Upper lobe of left lung (tissue), 6 donors: ENCODE data around the gene KAZN. TPM values are rescaled to one million over a fixed set of nuclear protein-coding genes. Genes with fewer than 3 reads are reported as not detected.

Experiments
- ATAC-seq, 2 donors: fragments of 200-7000 bp; cut with Tn5 transposase; one replicate each; pipeline ENCODE4 v1.9.1; 2022; ENCODE audit warnings: mild to moderate bottlenecking in 2 of 2, moderate library complexity in 2 of 2; ENCODE audit not compliant: low FRiP score in 2 of 2
- DNase-seq, 2 donors: peaks; one replicate each; pipeline ENCODE4 v3.0.0-alpha.2; 2019 to 2020
- H3K27ac ChIP-seq, 4 donors: fragments of 200-600 bp; sonication (generic); one replicate each; pipeline ENCODE4 v1.5.1; 2016 to 2019
- H3K27me3 ChIP-seq, 4 donors: fragments of 200-600 bp; sonication (generic); one replicate each; pipeline ENCODE4 v1.5.1; 2017 to 2019
- H3K36me3 ChIP-seq, 4 donors: fragments of 200-600 bp; sonication (generic); one replicate each; pipeline ENCODE4 v1.5.1; 2016 to 2019
- H3K4me1 ChIP-seq, 4 donors: fragments of 200-600 bp; sonication (generic); one replicate each; pipeline ENCODE4 v1.5.1; 2018 to 2019
- H3K4me3 ChIP-seq, 4 donors: fragments of 200-600 bp; sonication (generic); one replicate each; pipeline ENCODE4 v1.5.1; 2017 to 2019; ENCODE audit warnings: mild to moderate bottlenecking in 2 of 4, moderate library complexity in 1 of 4
- H3K9me3 ChIP-seq, 4 donors: fragments of 200-600 bp; sonication (generic); one replicate each; pipeline ENCODE4 v1.5.1; 2018 to 2019
- CTCF ChIP-seq, 6 experiments: fragments of 450-650 bp in 4 of 6; fragments of 200-600 bp in 2 of 6; sonication (generic) in 2 of 6; IDR thresholded peaks; one replicate each; pipeline ENCODE4 v1.5.1; 2016 to 2019; ENCODE audit warnings: antibody characterized with exemption in 6 of 6
- EP300 ChIP-seq, 4 donors: sonication (generic); formaldehyde crosslinking; IDR thresholded peaks; one replicate each; pipeline ENCODE4 v1.5.1; 2017; ENCODE audit warnings: antibody characterized with exemption in 4 of 4, control low read depth in 2 of 4
- POLR2A ChIP-seq, 4 donors: fragments of 450-650 bp; IDR thresholded peaks; one replicate each; pipeline ENCODE4 v1.5.1; 2016 to 2017; ENCODE audit warnings: antibody characterized with exemption in 4 of 4, mild to moderate bottlenecking in 2 of 4
- POLR2AphosphoS5 ChIP-seq, 2 donors: sonication (generic); formaldehyde crosslinking; IDR thresholded peaks; one replicate each; pipeline ENCODE4 v1.5.1; 2017; ENCODE audit warnings: antibody characterized with exemption in 2 of 2
- WGBS, 2 donors: methylation state at CpG; one replicate each; pipeline ENCODE4 v1.1.5; 2017 to 2018; 5-methylcytosine and 5-hydroxymethylcytosine counted together
- total RNA-seq, 6 donors: library from RNA; depleted of rRNA in 4 of 6; stranded (reverse); fragments of >200 nt in 4 of 6; gene quantifications; one replicate each; pipeline versions ENCODE4 v1.1.0 to v1.2.1, GENCODE V29; 2016 to 2021
- donor health status: DM: no; HTN: no; CAD: no; lungs with moderate emphysema.
- donor health status: DM: no; HTN: yes; CAD: no; lungs with severe emphysema.

Gene KAZN
- total RNA-seq, 6 donors from 2014 or later = 11.5 to 30.0 (median 17.6) TPM

DNA sequence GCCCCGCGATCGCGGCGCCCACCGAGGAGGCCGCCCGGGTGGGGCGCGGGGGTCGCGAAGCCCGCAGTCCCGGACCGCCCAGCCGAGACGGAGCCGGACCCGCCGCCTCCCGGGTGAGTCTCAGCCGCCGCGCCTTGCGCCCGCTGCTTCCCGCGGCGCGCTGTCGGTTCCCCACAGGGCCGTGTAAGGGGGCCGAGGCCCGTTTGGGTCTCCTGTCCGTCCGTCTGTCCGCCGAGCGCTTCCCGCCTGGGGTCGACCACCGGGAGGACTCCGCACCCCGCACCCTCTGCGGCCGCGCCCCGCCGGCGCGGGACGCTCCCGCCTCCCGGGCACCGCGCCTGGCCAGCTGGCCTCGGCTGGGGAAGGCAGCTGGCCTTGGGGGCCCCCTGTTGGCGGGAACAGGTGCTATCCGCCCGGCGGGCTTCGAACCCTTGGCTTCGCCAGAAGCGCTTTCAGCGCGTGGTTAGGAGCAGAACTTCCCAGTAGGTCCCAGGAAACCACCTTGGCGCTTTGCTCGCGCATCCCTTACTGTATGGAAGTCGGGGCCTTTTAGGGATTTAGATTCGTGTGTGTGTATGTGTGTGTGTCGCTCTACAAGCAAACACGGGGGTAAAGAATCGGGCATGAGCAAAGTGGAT lies 555.5 kb downstream of the KAZN start:
- Histone ChIP-seq H3K27ac (peak overlapping the region; percentile 88 to 93 (median 90)), H3K36me3 (no peaks in the 10 kb centered on the region), H3K4me1 (peaks cover 17 to 54% (median 46%) of the 10 kb centered on the region in 4 donors), H3K4me3 (peak overlapping the region; percentile 36 to 92 (median 70)), H3K27me3 (peaks cover 0 to 4% (median 2%) of the 10 kb centered on the region in 4 donors), H3K9me3 (no peaks in the 10 kb centered on the region)
- TF ChIP-seq EP300 (IDR thresholded peaks at IDR 0.05) = no peak
- peak in 2 of 4 donors; percentile 2 to 55 for TF ChIP-seq POLR2A (IDR thresholded peaks at IDR 0.05)
- peak; percentile 67 to 78 (median 74) for TF ChIP-seq CTCF (IDR thresholded peaks at IDR 0.05)
- ATAC-seq (peak; percentile 48 to 76), DNase-seq (peak; percentile 48 to 93)
- 1% methylated on average over 34 of the region's 74 CpGs; no CpG with 5 or more reads in 1 of the 2 donors for WGBS, 2 donors

GRCh38 chr1:15154480-15155036 lies 556.1 kb downstream of the KAZN start:
- 0 to 10% methylated on average over 1 to 36 of the region's 37 CpGs for WGBS, 2 donors
- H3K27ac ChIP-seq = peak overlapping the region; percentile 88 to 93 (median 90)
- H3K4me3 ChIP-seq = peak overlapping the region; percentile 11 to 92 (median 70)
- no peaks in the 10 kb centered on the region for H3K9me3 ChIP-seq
- peaks cover 17 to 54% (median 49%) of the 10 kb centered on the region in 4 donors for H3K4me1 ChIP-seq
- peaks cover 0 to 4% (median 2%) of the 10 kb centered on the region in 4 donors for H3K27me3 ChIP-seq
- DNase-seq (peak; percentile 37 to 85), ATAC-seq (peak in 1 of 2 donors; percentile 3)
- TF ChIP-seq EP300 (IDR thresholded peaks at IDR 0.05) (no peak), CTCF (IDR thresholded peaks at IDR 0.05) (no peak), POLR2AphosphoS5 (IDR thresholded peaks at IDR 0.05) (peak in 1 of 2 donors; percentile 35), POLR2A (IDR thresholded peaks at IDR 0.05) (no peak)
- H3K36me3 ChIP-seq = no peaks in the 10 kb centered on the region

GRCh38 chr1:15155191-15155590 lies 556.7 kb downstream of the KAZN start:
- DNase-seq (no peak), ATAC-seq (no peak)
- peak overlapping the region; percentile 88 to 93 (median 90) for H3K27ac ChIP-seq
- TF ChIP-seq CTCF (IDR thresholded peaks at IDR 0.05) (no peak), POLR2A (IDR thresholded peaks at IDR 0.05) (no peak)
- peaks cover 0 to 4% (median 2%) of the 10 kb centered on the region in 4 donors for H3K27me3 ChIP-seq
- peak overlapping the region in 3 of 4 donors; percentile 58 to 92 (median 81) for H3K4me3 ChIP-seq
- no peaks in the 10 kb centered on the region for H3K9me3 ChIP-seq
- 78 to 84% methylated on average over 5 of the region's 5 CpGs for WGBS, 2 donors
- peaks cover 20 to 55% (median 52%) of the 10 kb centered on the region in 4 donors for H3K4me1 ChIP-seq
- no peaks in the 10 kb centered on the region for H3K36me3 ChIP-seq

DNA sequence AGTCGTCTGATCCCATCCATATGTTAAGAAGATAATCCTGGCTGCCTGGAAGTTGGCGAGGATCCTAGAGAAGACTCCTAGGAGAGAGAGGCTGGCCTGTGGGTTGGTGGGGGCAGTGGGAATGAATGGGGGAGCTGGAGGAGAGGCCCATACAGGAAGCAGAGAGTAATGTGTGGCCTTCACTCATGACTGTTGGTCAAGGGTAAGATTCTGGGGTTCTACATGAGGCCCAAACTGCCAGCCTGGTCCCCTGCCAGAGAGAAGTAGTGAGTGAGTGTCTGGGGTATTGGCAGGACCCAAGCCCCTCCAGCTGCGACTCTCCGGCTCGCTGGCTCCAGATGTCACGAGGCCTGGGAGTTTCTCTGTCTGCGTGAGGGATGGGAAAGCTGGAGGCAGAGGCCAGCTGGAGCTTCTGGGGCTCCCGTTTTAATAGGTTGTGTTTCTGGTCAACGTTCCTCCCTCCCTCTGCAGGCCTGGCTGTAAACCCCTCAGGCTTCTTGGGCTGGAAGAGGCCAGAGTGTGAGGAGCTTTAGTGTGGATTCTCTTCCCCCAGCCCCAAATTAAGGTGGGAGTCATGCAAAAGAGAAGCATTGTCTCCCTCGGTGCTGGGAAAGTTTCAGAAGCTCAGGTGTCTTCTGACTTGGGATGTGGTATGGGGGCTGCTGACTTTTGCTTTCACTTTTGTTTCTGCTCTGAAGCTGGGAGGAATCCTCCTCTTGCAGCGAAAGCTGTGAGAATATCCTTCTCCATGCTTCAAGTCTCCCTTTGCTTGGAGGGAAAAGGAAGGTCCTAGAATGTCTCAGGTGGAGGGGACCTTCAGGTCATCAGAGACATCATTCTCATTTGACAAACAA lies 557.6 kb downstream of the KAZN start:
- H3K36me3 ChIP-seq = no peaks in the 10 kb centered on the region
- peaks cover 0 to 4% (median 2%) of the 10 kb centered on the region in 4 donors for H3K27me3 ChIP-seq
- peak overlapping the region in 2 of 4 donors; percentile 13 to 28 for H3K4me3 ChIP-seq
- H3K4me1 ChIP-seq = peaks cover 25 to 64% (median 58%) of the 10 kb centered on the region in 4 donors
- 52 to 63% methylated on average over 4 to 11 of the region's 11 CpGs for WGBS, 2 donors
- TF ChIP-seq EP300 (IDR thresholded peaks at IDR 0.05) (no peak), CTCF (IDR thresholded peaks at IDR 0.05) (no peak), POLR2AphosphoS5 (IDR thresholded peaks at IDR 0.05) (no peak), POLR2A (IDR thresholded peaks at IDR 0.05) (no peak)
- H3K27ac ChIP-seq = peak overlapping the region; percentile 88 to 93 (median 90)
- ATAC-seq = no peak
- H3K9me3 ChIP-seq = no peaks in the 10 kb centered on the region
- DNase-seq = no peak
